ENCODE results near the gene MED26. TPM values are rescaled to one million over a fixed set of nuclear protein-coding genes. Genes with fewer than 3 reads are reported as not detected.

The MED26 gene
- total and polyA plus RNA-seq, 10 of the 15 experiments (the other 5 are each of a cell fraction or from before 2014, with no cell fraction given) = 1.1 to 21.4 (median 9.7) TPM

GRCh38 chr19:16661480-16662034 lies 33.6 kb upstream of the MED26 start (continued):
- TF ChIP-seq POU2F2 (IDR thresholded peaks at IDR 0.05; ENCODE audit: borderline replicate concordance, low read depth, low read length) = peak; percentile 30; the same call in 1 of the 3 replicates
- TF ChIP-seq KLF5 (IDR thresholded peaks at IDR 0.05; ENCODE audit: partially characterized antibody) = no peak
- TF ChIP-seq IKZF2 (IDR thresholded peaks at IDR 0.05) = peak in 1 of 2 experiments; percentile 38; a peak in 1 of 4 replicates
- TF ChIP-seq MYB (IDR thresholded peaks at IDR 0.05; ENCODE audit: borderline replicate concordance, low read depth, low read length) = no peak
- peak; percentile 97 for TF ChIP-seq NR2F1 (conservative IDR thresholded peaks at IDR 0.05)
- TF ChIP-seq MEF2B (IDR thresholded peaks at IDR 0.05; ENCODE audit: partially characterized antibody, poor library complexity, severe bottlenecking) = peak; percentile 73
- TF ChIP-seq SMARCA5 (IDR thresholded peaks at IDR 0.05) = no peak
- TF ChIP-seq, protein P1, sequence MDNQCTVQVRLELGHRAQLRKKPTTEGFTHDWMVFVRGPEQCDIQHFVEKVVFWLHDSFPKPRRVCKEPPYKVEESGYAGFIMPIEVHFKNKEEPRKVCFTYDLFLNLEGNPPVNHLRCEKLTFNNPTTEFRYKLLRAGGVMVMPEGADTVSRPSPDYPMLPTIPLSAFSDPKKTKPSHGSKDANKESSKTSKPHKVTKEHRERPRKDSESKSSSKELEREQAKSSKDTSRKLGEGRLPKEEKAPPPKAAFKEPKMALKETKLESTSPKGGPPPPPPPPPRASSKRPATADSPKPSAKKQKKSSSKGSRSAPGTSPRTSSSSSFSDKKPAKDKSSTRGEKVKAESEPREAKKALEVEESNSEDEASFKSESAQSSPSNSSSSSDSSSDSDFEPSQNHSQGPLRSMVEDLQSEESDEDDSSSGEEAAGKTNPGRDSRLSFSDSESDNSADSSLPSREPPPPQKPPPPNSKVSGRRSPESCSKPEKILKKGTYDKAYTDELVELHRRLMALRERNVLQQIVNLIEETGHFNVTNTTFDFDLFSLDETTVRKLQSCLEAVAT (IDR thresholded peaks at IDR 0.05) = 0 out of 2 replicates have a peak, but pooled peaks have one; percentile 36
- TF ChIP-seq KDM1A (IDR thresholded peaks at IDR 0.05; ENCODE audit: borderline replicate concordance) = no peak
- no peak for TF ChIP-seq NR2C2 (IDR thresholded peaks at IDR 0.05; ENCODE audit: borderline replicate concordance, control insufficient read depth, insufficient read length, low read depth)
- peak; percentile 63; the same call in 1 of the 2 replicates for TF ChIP-seq ESRRA (IDR thresholded peaks at IDR 0.05; ENCODE audit: low read length)
- TF ChIP-seq SREBF2 (IDR thresholded peaks at IDR 0.05; ENCODE audit: low read length) = no peak
- TF ChIP-seq NBN (IDR thresholded peaks at IDR 0.05) = peak; percentile 59; the same call in 1 of the 2 replicates
- no peak for TF ChIP-seq EGR1 (IDR thresholded peaks at IDR 0.05; ENCODE audit: borderline replicate concordance in 1 of 2, low read depth in 2 of 2, low read length in 2 of 2)
- peak; percentile 49; the same call in 1 of the 2 replicates for TF ChIP-seq POLR2AphosphoS5 (IDR thresholded peaks at IDR 0.05; ENCODE audit: low read length)
- TF ChIP-seq RELA (IDR thresholded peaks at IDR 0.05; ENCODE audit: borderline replicate concordance, partially characterized antibody) = no peak
- TF ChIP-seq TCF3 (IDR thresholded peaks at IDR 0.05; ENCODE audit: borderline replicate concordance, insufficient read depth, low read depth, low read length) = peak; percentile 82
- no peak for TF ChIP-seq NFIC (IDR thresholded peaks at IDR 0.05; ENCODE audit: low read depth, low read length)
- peak; percentile 68 for TF ChIP-seq CREB1 (IDR thresholded peaks at IDR 0.05; ENCODE audit: low read depth)
- 0 out of 2 replicates have a peak, but pooled peaks have one; percentile 19 for TF ChIP-seq BCL11A (IDR thresholded peaks at IDR 0.05; ENCODE audit: low read depth, low read length)
- TF ChIP-seq LARP7 (IDR thresholded peaks at IDR 0.05) = 0 out of 2 replicates have a peak, but pooled peaks have one; percentile 40
- TF ChIP-seq IRF4 (IDR thresholded peaks at IDR 0.05; ENCODE audit: low read depth, low read length) = no peak
- peak; percentile 72 to 85 for TF ChIP-seq BHLHE40 (IDR thresholded peaks at IDR 0.05; ENCODE audit: borderline replicate concordance in 1 of 2, low read depth in 2 of 2, low read length in 1 of 2)
- TF ChIP-seq DPF2 (IDR thresholded peaks at IDR 0.05) = peak; percentile 39; the same call in 1 of the 2 replicates
- TF ChIP-seq POLR2A (IDR thresholded peaks at IDR 0.05; ENCODE audit: low read depth, low read length) = peak; percentile 72
- no peak for TF ChIP-seq SMC3 (IDR thresholded peaks at IDR 0.05; ENCODE audit: borderline replicate concordance, low read length)

Data from GM12878 (cell line).